ENCODE data around the gene KRTAP10-11.
"Not testable (repeated sequence)": the region's sequence is repeated elsewhere in the genome, so short reads cannot be mapped to it uniquely, and the experiment has no call there.

KRTAP10-11 gene

GRCh38 chr21:44646366-44647221 is at the start of gene KRTAP10-11:
Gene KRTAP10-11, plus strand, starts transcription at chr21:44646414. Its CDS starts 45 bp downstream, at chr21:44646459.
- not testable (repeated sequence) for H3K27me3 ChIP-seq (ENCODE audit: control insufficient read depth in 2 of 2, insufficient read depth in 2 of 2, low read length in 2 of 2)

GRCh38 chr21:44598061-44598460 is 48.2 kb upstream of the KRTAP10-11 start:
- Histone ChIP-seq H3K9me3 (ENCODE audit: control insufficient read depth in 2 of 2, low read length in 2 of 2) (no peaks in the 10 kb centered on the region), H3K9ac (ENCODE audit: low read depth in 1 of 2, low read length in 2 of 2) (no peak overlapping the region), H3K27me3 (ENCODE audit: control insufficient read depth in 2 of 2, insufficient read depth in 2 of 2, low read length in 2 of 2) (peaks cover 2 to 20% of the 10 kb centered on the region in 2 donors), H3K4me1 (ENCODE audit: control insufficient read depth in 2 of 2, insufficient read depth in 2 of 2, low read length in 2 of 2) (no peaks in the 10 kb centered on the region), H3K36me3 (ENCODE audit: control insufficient read depth in 2 of 2, insufficient read depth in 2 of 2, low read length in 2 of 2) (no peaks in the 10 kb centered on the region), H3K4me3 (ENCODE audit: low read length in 2 of 2) (no peak overlapping the region), H3K27ac (ENCODE audit: low read depth in 2 of 2, low read length in 2 of 2) (no peak overlapping the region)

More at GRCh38 chr21:44646366-44647221, at the start of gene KRTAP10-11:
- H3K4me3 ChIP-seq (ENCODE audit: low read length in 2 of 2); H3K4me1 ChIP-seq (ENCODE audit: control insufficient read depth in 2 of 2, insufficient read depth in 2 of 2, low read length in 2 of 2); H3K9me3 ChIP-seq (ENCODE audit: control insufficient read depth in 2 of 2, low read length in 2 of 2); H3K27ac ChIP-seq (ENCODE audit: low read depth in 2 of 2, low read length in 2 of 2); H3K36me3 ChIP-seq (ENCODE audit: control insufficient read depth in 2 of 2, insufficient read depth in 2 of 2, low read length in 2 of 2); H3K9ac ChIP-seq (ENCODE audit: low read depth in 1 of 2, low read length in 2 of 2): not testable (repeated sequence)

GRCh38 chr21:44599264-44600029 is 46.8 kb upstream of the KRTAP10-11 start:
- Histone ChIP-seq H3K4me1 (ENCODE audit: control insufficient read depth in 2 of 2, insufficient read depth in 2 of 2, low read length in 2 of 2) (no peaks in the 10 kb centered on the region), H3K27ac (ENCODE audit: low read depth in 2 of 2, low read length in 2 of 2) (no peak overlapping the region), H3K27me3 (ENCODE audit: control insufficient read depth in 2 of 2, insufficient read depth in 2 of 2, low read length in 2 of 2) (peaks cover 2 to 12% of the 10 kb centered on the region in 2 donors), H3K4me3 (ENCODE audit: low read length in 2 of 2) (no peak overlapping the region), H3K9ac (ENCODE audit: low read depth in 1 of 2, low read length in 2 of 2) (no peak overlapping the region), H3K36me3 (ENCODE audit: control insufficient read depth in 2 of 2, insufficient read depth in 2 of 2, low read length in 2 of 2) (no peaks in the 10 kb centered on the region), H3K9me3 (ENCODE audit: control insufficient read depth in 2 of 2, low read length in 2 of 2) (no peaks in the 10 kb centered on the region)

- H3K36me3 ChIP-seq (ENCODE audit: control insufficient read depth in 2 of 2, insufficient read depth in 2 of 2, low read length in 2 of 2); H3K4me1 ChIP-seq (ENCODE audit: control insufficient read depth in 2 of 2, insufficient read depth in 2 of 2, low read length in 2 of 2); H3K9me3 ChIP-seq (ENCODE audit: control insufficient read depth in 2 of 2, low read length in 2 of 2); H3K4me3 ChIP-seq (ENCODE audit: low read length in 2 of 2); H3K27ac ChIP-seq (ENCODE audit: low read depth in 2 of 2, low read length in 2 of 2); H3K9ac ChIP-seq (ENCODE audit: low read depth in 1 of 2, low read length in 2 of 2): not testable (repeated sequence)
- H3K27me3 ChIP-seq (ENCODE audit: control insufficient read depth in 2 of 2, insufficient read depth in 2 of 2, low read length in 2 of 2) = peaks cover 2 to 12% of the 10 kb centered on the region in 2 donors
Observed at GRCh38 chr21:44600118-44600978, 45.9 kb upstream of the KRTAP10-11 start, which contains the start of gene KRTAP10-7. Gene KRTAP10-7, plus strand, starts transcription at chr21:44600597. Its CDS starts 25 bp downstream, at chr21:44600622.

GRCh38 chr21:44601091-44601490 is 45.1 kb upstream of the KRTAP10-11 start:
- H3K36me3 ChIP-seq (ENCODE audit: control insufficient read depth in 2 of 2, insufficient read depth in 2 of 2, low read length in 2 of 2); H3K4me1 ChIP-seq (ENCODE audit: control insufficient read depth in 2 of 2, insufficient read depth in 2 of 2, low read length in 2 of 2); H3K4me3 ChIP-seq (ENCODE audit: low read length in 2 of 2); H3K9me3 ChIP-seq (ENCODE audit: control insufficient read depth in 2 of 2, low read length in 2 of 2); H3K9ac ChIP-seq (ENCODE audit: low read depth in 1 of 2, low read length in 2 of 2); H3K27ac ChIP-seq (ENCODE audit: low read depth in 2 of 2, low read length in 2 of 2); H3K27me3 ChIP-seq (ENCODE audit: control insufficient read depth in 2 of 2, insufficient read depth in 2 of 2, low read length in 2 of 2): not testable (repeated sequence)

- H3K4me1 ChIP-seq (ENCODE audit: control insufficient read depth in 2 of 2, insufficient read depth in 2 of 2, low read length in 2 of 2) = no peaks in the 10 kb centered on the region
- no peaks in the 10 kb centered on the region for H3K36me3 ChIP-seq (ENCODE audit: control insufficient read depth in 2 of 2, insufficient read depth in 2 of 2, low read length in 2 of 2)
- peaks cover 2 to 6% of the 10 kb centered on the region in 2 donors for H3K27me3 ChIP-seq (ENCODE audit: control insufficient read depth in 2 of 2, insufficient read depth in 2 of 2, low read length in 2 of 2)
- no peak overlapping the region for H3K27ac ChIP-seq (ENCODE audit: low read depth in 2 of 2, low read length in 2 of 2)
- H3K9ac ChIP-seq (ENCODE audit: low read depth in 1 of 2, low read length in 2 of 2) = no peak overlapping the region
- no peaks in the 10 kb centered on the region for H3K9me3 ChIP-seq (ENCODE audit: control insufficient read depth in 2 of 2, low read length in 2 of 2)
- H3K4me3 ChIP-seq (ENCODE audit: low read length in 2 of 2) = no peak overlapping the region
Observed at GRCh38 chr21:44601596-44602462, 44.4 kb upstream of the KRTAP10-11 start.

- Histone ChIP-seq H3K4me1 (ENCODE audit: control insufficient read depth in 2 of 2, insufficient read depth in 2 of 2, low read length in 2 of 2) (no peaks in the 10 kb centered on the region), H3K4me3 (ENCODE audit: low read length in 2 of 2) (no peak overlapping the region), H3K27me3 (ENCODE audit: control insufficient read depth in 2 of 2, insufficient read depth in 2 of 2, low read length in 2 of 2) (peaks cover 2 to 6% of the 10 kb centered on the region in 2 donors), H3K9ac (ENCODE audit: low read depth in 1 of 2, low read length in 2 of 2) (no peak overlapping the region), H3K36me3 (ENCODE audit: control insufficient read depth in 2 of 2, insufficient read depth in 2 of 2, low read length in 2 of 2) (no peaks in the 10 kb centered on the region), H3K27ac (ENCODE audit: low read depth in 2 of 2, low read length in 2 of 2) (no peak overlapping the region), H3K9me3 (ENCODE audit: control insufficient read depth in 2 of 2, low read length in 2 of 2) (no peaks in the 10 kb centered on the region)
Observed at GRCh38 chr21:44602463-44602850, 43.8 kb upstream of the KRTAP10-11 start.

GRCh38 chr21:44603109-44603875 is 42.9 kb upstream of the KRTAP10-11 start:
- no peaks in the 10 kb centered on the region for H3K36me3 ChIP-seq (ENCODE audit: control insufficient read depth in 2 of 2, insufficient read depth in 2 of 2, low read length in 2 of 2)
- H3K4me3 ChIP-seq (ENCODE audit: low read length in 2 of 2) = no peak overlapping the region
- H3K4me1 ChIP-seq (ENCODE audit: control insufficient read depth in 2 of 2, insufficient read depth in 2 of 2, low read length in 2 of 2) = no peaks in the 10 kb centered on the region
- H3K27ac ChIP-seq (ENCODE audit: low read depth in 2 of 2, low read length in 2 of 2) = no peak overlapping the region
- H3K9me3 ChIP-seq (ENCODE audit: control insufficient read depth in 2 of 2, low read length in 2 of 2) = no peaks in the 10 kb centered on the region
- no peak overlapping the region for H3K9ac ChIP-seq (ENCODE audit: low read depth in 1 of 2, low read length in 2 of 2)
- H3K27me3 ChIP-seq (ENCODE audit: control insufficient read depth in 2 of 2, insufficient read depth in 2 of 2, low read length in 2 of 2) = peaks cover 2 to 6% of the 10 kb centered on the region in 2 donors

- Histone ChIP-seq H3K4me1 (ENCODE audit: control insufficient read depth in 2 of 2, insufficient read depth in 2 of 2, low read length in 2 of 2) (no peaks in the 10 kb centered on the region), H3K4me3 (ENCODE audit: low read length in 2 of 2) (no peak overlapping the region), H3K27me3 (ENCODE audit: control insufficient read depth in 2 of 2, insufficient read depth in 2 of 2, low read length in 2 of 2) (peaks cover 2 to 6% of the 10 kb centered on the region in 2 donors), H3K36me3 (ENCODE audit: control insufficient read depth in 2 of 2, insufficient read depth in 2 of 2, low read length in 2 of 2) (no peaks in the 10 kb centered on the region), H3K9me3 (ENCODE audit: control insufficient read depth in 2 of 2, low read length in 2 of 2) (no peaks in the 10 kb centered on the region), H3K27ac (ENCODE audit: low read depth in 2 of 2, low read length in 2 of 2) (no peak overlapping the region), H3K9ac (ENCODE audit: low read depth in 1 of 2, low read length in 2 of 2) (no peak overlapping the region)
Observed at GRCh38 chr21:44603911-44604310, 42.3 kb upstream of the KRTAP10-11 start.

Measured in mucosa of rectum (tissue), 2 donors.